Islet of Langerhans (tissue), 1 donor: ENCODE measurements around the gene SHISA5.
"Not testable (repeated sequence)": the region's sequence is repeated elsewhere in the genome, so short reads cannot be mapped to it uniquely, and the experiment has no call there.

Experiments used
- FAIRE-seq: peaks from one replicate; lab custom pipeline; 2011; peaks lifted over from hg19 to GRCh38; lab: Jason Lieb, UNC

Gene SHISA5

GRCh38 chr3:48519277-48519643 is 15.3 kb upstream of the SHISA5 start:
- FAIRE-seq, result no peak

GRCh38 chr3:48518638-48519276 is 14.8 kb upstream of the SHISA5 start:
- no peak for FAIRE-seq

GRCh38 chr3:48518069-48518468 is 14.1 kb upstream of the SHISA5 start:
- no peak for FAIRE-seq

- no peak for FAIRE-seq
These were observed 12.6 kb upstream of the SHISA5 start for GRCh38 chr3:48516571-48516970.

- no peak for FAIRE-seq
These were observed 10.7 kb upstream of the SHISA5 start for GRCh38 chr3:48514431-48515227.

GRCh38 chr3:48511551-48511950 is 7.6 kb upstream of the SHISA5 start:
- no peak for FAIRE-seq

- FAIRE-seq, result no peak
These were observed 3.5 kb upstream of the SHISA5 start for GRCh38 chr3:48507256-48508061.

- no peak for FAIRE-seq
These were observed 2.1 kb upstream of the SHISA5 start for GRCh38 chr3:48505968-48506504.

GRCh38 chr3:48505146-48505545 is 1.2 kb upstream of the SHISA5 start:
- no peak for FAIRE-seq

- no peak for FAIRE-seq
These were observed 448 bp downstream of the SHISA5 start for GRCh38 chr3:48503401-48504050.

GRCh38 chr3:48502728-48503168 is 1.2 kb downstream of the SHISA5 start:
- no peak for FAIRE-seq

- FAIRE-seq, result no peak
These were observed 1.9 kb downstream of the SHISA5 start for GRCh38 chr3:48502121-48502520.

- FAIRE-seq, result no peak
These were observed 2.8 kb downstream of the SHISA5 start for GRCh38 chr3:48501196-48501595.

- no peak for FAIRE-seq
These were observed 3.3 kb downstream of the SHISA5 start for GRCh38 chr3:48500656-48501055.

- FAIRE-seq, result no peak
These were observed 10.8 kb downstream of the SHISA5 start for GRCh38 chr3:48493203-48493501.

GRCh38 chr3:48492461-48493202 is 11.3 kb downstream of the SHISA5 start:
- no peak for FAIRE-seq

- no peak for FAIRE-seq
These were observed 17.0 kb downstream of the SHISA5 start for GRCh38 chr3:48486952-48487351.

GRCh38 chr3:48482822-48483221 is 21.2 kb downstream of the SHISA5 start:
- FAIRE-seq, result not testable (repeated sequence)

- FAIRE-seq, result not testable (repeated sequence)
These were observed 23.1 kb downstream of the SHISA5 start for GRCh38 chr3:48480891-48481290.

- FAIRE-seq, result no peak
These were observed 25.1 kb downstream of the SHISA5 start for GRCh38 chr3:48478626-48479555.
